Mesenteric fat pad (tissue), 1 donor: ENCODE results near the gene PAX8. TPM values are rescaled to one million over a fixed set of nuclear protein-coding genes. Genes with fewer than 3 reads are reported as not detected.

Experiments used
- DNase-seq: peaks from one replicate; pipeline ENCODE4 v3.0.0-alpha.2; 2020; ENCODE audit warnings: low spot score
- total RNA-seq: library from RNA; stranded (reverse); fragmentation: NEBNext Ultra II Directional; extraction: Animal tissue kit (Norgen Biotek cat#: 25700); gene quantifications from one replicate; pipeline ENCODE4 v1.2.1, GENCODE V29; 2021
- donor health status: DM: yes; HTN: yes; CAD: no.

PAX8 gene
- total RNA-seq, 1 donor from 2014 or later, result 5.3 TPM

- no peak for DNase-seq
Observed at GRCh38 chr2:113224647-113225236, 54.0 kb downstream of the PAX8 start.

- no peak for DNase-seq
Observed at GRCh38 chr2:113223813-113224212, 54.9 kb downstream of the PAX8 start.

GRCh38 chr2:113221846-113222245, 56.9 kb downstream of the PAX8 start:
- DNase-seq, result no peak

GRCh38 chr2:113220970-113221708, 57.6 kb downstream of the PAX8 start:
- no peak for DNase-seq

GRCh38 chr2:113219889-113220641, 58.7 kb downstream of the PAX8 start:
- no peak for DNase-seq

GRCh38 chr2:113219525-113219888, 59.2 kb downstream of the PAX8 start:
- DNase-seq, result no peak

GRCh38 chr2:113219092-113219441, 59.7 kb downstream of the PAX8 start:
- no peak for DNase-seq

GRCh38 chr2:113218283-113219091, 60.2 kb downstream of the PAX8 start:
- no peak for DNase-seq

GRCh38 chr2:113217455-113218282, 61.1 kb downstream of the PAX8 start:
- no peak for DNase-seq

- DNase-seq, result no peak
Observed at GRCh38 chr2:113216891-113217454, 61.7 kb downstream of the PAX8 start.

GRCh38 chr2:113216321-113216720, 62.4 kb downstream of the PAX8 start:
- no peak for DNase-seq

GRCh38 chr2:113215056-113215455, 63.7 kb downstream of the PAX8 start:
- DNase-seq, result no peak

GRCh38 chr2:113214141-113214540, 64.6 kb downstream of the PAX8 start:
- no peak for DNase-seq

- no peak for DNase-seq
Observed at GRCh38 chr2:113213061-113213930, 65.4 kb downstream of the PAX8 start.

GRCh38 chr2:113212245-113213060, 66.3 kb downstream of the PAX8 start:
- DNase-seq, result no peak

GRCh38 chr2:113211226-113212105, 67.3 kb downstream of the PAX8 start:
- DNase-seq, result no peak

- DNase-seq, result no peak
Observed at GRCh38 chr2:113209646-113210171, 69.0 kb downstream of the PAX8 start.
